Glomerular endothelial cell (primary cell): ENCODE data around the gene CREB3. TPM values are rescaled to one million over a fixed set of nuclear protein-coding genes. Genes with fewer than 3 reads are reported as not detected.

Source experiments
- DNase-seq: peaks from one replicate; pipeline ENCODE4 v3.0.0-alpha.2; 2011; ENCODE audit warnings: low read depth, low spot score; ENCODE audit errors: extremely low read depth
- total RNA-seq: library from RNA; depleted of rRNA; stranded (reverse); fragments of >200 nt; gene quantifications from 2 replicates; pipeline ENCODE4 v1.2.3, GENCODE V29; 2015

The CREB3 gene
- total RNA-seq, 1 donor from 2014 or later: 77.0 TPM

GRCh38 chr9:35746583-35746982, 14.1 kb downstream of the CREB3 start:
- no peak for DNase-seq

GRCh38 chr9:35748242-35748857, 15.9 kb downstream of the CREB3 start:
- no peak for DNase-seq

- DNase-seq: no peak
These were observed 16.5 kb downstream of the CREB3 start, which contains the start of the genes GBA2 and RGP1 for GRCh38 chr9:35748858-35749514. TSS of gene GBA2 (minus strand) at chr9:35749228. CDS start at chr9:35748704, 524 bp downstream. TSS of gene RGP1 (plus strand) at chr9:35749287. CDS start at chr9:35749756, 469 bp downstream.

GRCh38 chr9:35749515-35750255, 17.2 kb downstream of the CREB3 start:
- DNase-seq: no peak

- no peak for DNase-seq
These were observed 17.7 kb downstream of the CREB3 start for GRCh38 chr9:35750256-35750531.

GRCh38 chr9:35753466-35753865, 21.0 kb downstream of the CREB3 start:
- no peak for DNase-seq

- no peak for DNase-seq
These were observed 21.8 kb downstream of the CREB3 start, which contains the start of gene MSMP for GRCh38 chr9:35754264-35754663. TSS of gene MSMP (minus strand) at chr9:35754276. CDS start at chr9:35754129, 147 bp downstream.

GRCh38 chr9:35755071-35755470, 22.6 kb downstream of the CREB3 start:
- DNase-seq: no peak

- no peak for DNase-seq
These were observed 24.1 kb downstream of the CREB3 start for GRCh38 chr9:35756275-35757225.

- DNase-seq: no peak
These were observed 24.9 kb downstream of the CREB3 start for GRCh38 chr9:35757226-35757891.

GRCh38 chr9:35757892-35758275, 25.4 kb downstream of the CREB3 start:
- DNase-seq: no peak

GRCh38 chr9:35758475-35759050, 26.1 kb downstream of the CREB3 start:
- no peak for DNase-seq

- no peak for DNase-seq
These were observed 27.3 kb downstream of the CREB3 start for GRCh38 chr9:35759795-35760194.

GRCh38 chr9:35760651-35761050, 28.2 kb downstream of the CREB3 start:
- peak; percentile 90 for DNase-seq

- DNase-seq: no peak
These were observed 30.7 kb downstream of the CREB3 start for GRCh38 chr9:35763181-35763580.

- DNase-seq: no peak
These were observed 31.3 kb downstream of the CREB3 start for GRCh38 chr9:35763803-35764202.

- DNase-seq: no peak
These were observed 34.5 kb downstream of the CREB3 start for GRCh38 chr9:35766997-35767396.

GRCh38 chr9:35767458-35767857, 35.0 kb downstream of the CREB3 start:
- no peak for DNase-seq

GRCh38 chr9:35769763-35770162, 37.3 kb downstream of the CREB3 start:
- no peak for DNase-seq

GRCh38 chr9:35771075-35771433, 38.6 kb downstream of the CREB3 start:
- no peak for DNase-seq
